Measurements from ENCODE around the gene APOF.
A peak's percentile ranks its signal among the peaks of the same experiment; 100 is the strongest.

The APOF gene

DNA sequence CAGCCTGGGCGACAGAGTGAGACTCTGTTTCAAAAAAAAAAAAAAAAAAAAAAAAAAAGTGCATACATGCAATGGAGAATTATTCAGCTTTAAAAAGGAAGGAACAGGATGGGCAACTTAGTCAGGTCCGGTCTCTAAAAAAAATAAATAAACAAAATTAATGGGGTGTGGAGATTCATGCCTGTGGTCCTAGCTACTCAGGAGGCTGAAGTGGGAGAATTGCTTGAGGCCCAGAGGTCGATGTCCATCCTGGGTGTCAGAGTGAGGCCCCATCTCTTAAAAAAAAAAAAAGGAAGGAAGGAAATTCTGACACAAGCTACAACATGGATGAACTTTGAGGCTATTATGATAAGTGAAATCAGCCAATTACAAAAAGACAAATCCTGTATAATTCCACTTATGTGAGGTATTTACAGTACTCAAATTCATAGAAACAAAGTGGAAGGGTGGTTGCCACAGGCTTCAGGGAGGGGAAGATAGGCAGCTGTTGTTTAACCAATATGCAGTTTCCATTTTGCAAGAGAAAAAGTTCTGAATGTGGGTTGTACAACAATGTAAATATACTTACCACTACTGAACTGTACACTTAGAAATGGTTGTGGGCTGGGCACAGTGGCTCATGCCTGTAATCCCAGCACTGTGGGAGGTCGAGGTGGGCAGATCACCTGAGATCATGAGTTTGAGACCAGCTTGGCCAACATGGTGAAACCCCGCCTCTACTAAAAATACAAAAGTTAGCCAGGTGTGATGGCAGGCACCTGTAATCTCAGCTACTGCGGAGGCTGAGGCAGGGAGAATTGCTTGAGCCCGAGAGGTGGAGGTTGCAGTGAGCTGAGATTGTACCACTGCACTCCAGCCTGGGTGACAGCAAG is 12.3 kb upstream of the APOF start:
- H3K27ac ChIP-seq (ENCODE audit: insufficient read depth, low read length, poor library complexity, severe bottlenecking) = no peak overlapping the region
- H3K4me1 ChIP-seq (ENCODE audit: control insufficient read depth, insufficient read depth, low read length, poor library complexity, severe bottlenecking) = no peaks in the 10 kb centered on the region
- H3K36me3 ChIP-seq (ENCODE audit: control insufficient read depth, insufficient read depth, low read length) = no peaks in the 10 kb centered on the region
- H3K9me3 ChIP-seq (ENCODE audit: control insufficient read depth, low read length) = no peaks in the 10 kb centered on the region
- DNase-seq = no peak
- no peak overlapping the region for H3K4me3 ChIP-seq (ENCODE audit: insufficient read depth, low read depth, low read length, poor library complexity, severe bottlenecking)
- H3K27me3 ChIP-seq (replicated peaks; ENCODE audit: control insufficient read depth, insufficient read depth, low read length, poor library complexity, severe bottlenecking) = no peaks in the 10 kb centered on the region

DNA sequence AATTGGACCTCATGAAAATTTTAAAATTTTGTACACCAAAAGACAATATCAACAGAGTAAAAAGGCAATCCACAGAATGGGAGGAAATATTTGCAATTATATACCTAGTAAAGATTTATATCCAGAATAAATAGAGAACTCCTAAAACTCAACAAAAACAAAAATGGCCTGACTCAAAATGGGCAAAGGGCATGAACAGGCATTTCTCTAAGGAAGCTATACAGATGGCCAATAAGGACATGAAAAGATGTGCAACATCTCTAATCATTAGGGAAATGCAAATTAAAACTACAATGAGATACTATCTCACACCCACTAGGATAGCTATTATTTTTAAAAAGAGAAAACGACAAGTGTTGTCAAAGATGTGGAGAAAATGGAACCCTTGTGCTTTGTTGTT is 10.9 kb upstream of the APOF start:
- no peaks in the 10 kb centered on the region for H3K4me1 ChIP-seq (ENCODE audit: control insufficient read depth, insufficient read depth, low read length, poor library complexity, severe bottlenecking)
- no peak for DNase-seq
- H3K4me3 ChIP-seq (ENCODE audit: insufficient read depth, low read depth, low read length, poor library complexity, severe bottlenecking) = no peak overlapping the region
- H3K9me3 ChIP-seq (ENCODE audit: control insufficient read depth, low read length) = no peaks in the 10 kb centered on the region
- no peaks in the 10 kb centered on the region for H3K27me3 ChIP-seq (replicated peaks; ENCODE audit: control insufficient read depth, insufficient read depth, low read length, poor library complexity, severe bottlenecking)
- H3K36me3 ChIP-seq (ENCODE audit: control insufficient read depth, insufficient read depth, low read length) = no peaks in the 10 kb centered on the region
- H3K27ac ChIP-seq (ENCODE audit: insufficient read depth, low read length, poor library complexity, severe bottlenecking) = no peak overlapping the region

DNA sequence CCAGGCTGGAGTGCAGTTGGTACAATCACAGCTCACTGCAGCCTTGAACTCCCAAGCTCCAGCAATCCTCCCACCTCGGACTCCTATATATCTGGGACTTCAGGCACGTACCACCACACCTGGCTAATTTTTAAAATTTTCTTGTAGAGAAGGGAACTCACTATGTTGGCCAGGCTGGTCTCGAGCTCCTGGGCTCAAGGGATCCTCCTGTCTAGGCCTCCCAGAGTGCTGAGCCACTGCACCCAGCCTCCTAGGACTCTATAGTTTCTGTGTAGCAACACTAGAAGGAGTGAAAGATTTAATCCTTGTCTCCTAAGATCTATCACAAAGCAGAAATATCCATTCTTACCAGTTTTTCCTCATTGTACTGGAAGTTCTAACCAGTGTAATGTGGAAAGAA is 4.3 kb upstream of the APOF start:
- Histone ChIP-seq H3K4me3 (ENCODE audit: insufficient read depth, low read depth, low read length, poor library complexity, severe bottlenecking) (no peak overlapping the region), H3K27me3 (replicated peaks; ENCODE audit: control insufficient read depth, insufficient read depth, low read length, poor library complexity, severe bottlenecking) (no peaks in the 10 kb centered on the region), H3K27ac (ENCODE audit: insufficient read depth, low read length, poor library complexity, severe bottlenecking) (no peak overlapping the region), H3K4me1 (ENCODE audit: control insufficient read depth, insufficient read depth, low read length, poor library complexity, severe bottlenecking) (no peaks in the 10 kb centered on the region), H3K36me3 (ENCODE audit: control insufficient read depth, insufficient read depth, low read length) (no peaks in the 10 kb centered on the region), H3K9me3 (ENCODE audit: control insufficient read depth, low read length) (no peaks in the 10 kb centered on the region)
- no peak for DNase-seq

DNA sequence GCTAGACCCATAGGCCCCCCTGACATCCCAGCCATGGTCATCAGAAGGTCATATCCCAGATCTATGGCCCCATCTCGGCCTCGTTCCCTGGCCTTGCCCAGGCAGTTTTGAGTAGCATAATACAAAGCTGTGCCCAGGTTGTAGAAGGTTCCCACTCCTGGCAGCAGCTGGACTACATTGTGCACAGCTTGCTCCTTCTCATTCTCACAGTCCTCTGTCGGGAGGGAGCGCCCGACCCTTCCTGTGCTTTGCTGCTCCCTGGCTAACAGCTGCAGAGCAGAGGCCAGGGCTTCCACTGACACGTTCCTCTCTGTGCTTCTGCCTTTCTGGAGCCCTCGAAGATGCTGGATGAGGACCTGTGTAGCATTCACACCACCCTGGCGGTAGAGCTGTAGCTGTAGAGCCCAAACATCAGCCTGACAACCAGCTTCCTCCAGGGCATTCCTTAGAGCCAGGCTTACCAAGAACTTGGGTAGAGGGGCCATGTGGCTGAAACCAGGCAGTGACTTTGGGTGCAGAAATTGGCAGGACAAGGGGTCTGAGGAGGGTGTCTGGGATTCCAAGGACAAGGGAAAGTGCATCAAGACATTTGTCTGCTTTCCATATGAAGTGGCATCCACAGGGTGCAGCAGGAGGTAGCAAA is 1.0 kb downstream of the APOF start:
- DNase-seq = no peak
- Histone ChIP-seq H3K27ac (ENCODE audit: insufficient read depth, low read length, poor library complexity, severe bottlenecking) (no peak overlapping the region), H3K4me1 (ENCODE audit: control insufficient read depth, insufficient read depth, low read length, poor library complexity, severe bottlenecking) (peaks cover 12% of the 10 kb centered on the region), H3K4me3 (ENCODE audit: insufficient read depth, low read depth, low read length, poor library complexity, severe bottlenecking) (no peak overlapping the region), H3K36me3 (ENCODE audit: control insufficient read depth, insufficient read depth, low read length) (no peaks in the 10 kb centered on the region), H3K27me3 (replicated peaks; ENCODE audit: control insufficient read depth, insufficient read depth, low read length, poor library complexity, severe bottlenecking) (no peaks in the 10 kb centered on the region), H3K9me3 (ENCODE audit: control insufficient read depth, low read length) (no peaks in the 10 kb centered on the region)

DNA sequence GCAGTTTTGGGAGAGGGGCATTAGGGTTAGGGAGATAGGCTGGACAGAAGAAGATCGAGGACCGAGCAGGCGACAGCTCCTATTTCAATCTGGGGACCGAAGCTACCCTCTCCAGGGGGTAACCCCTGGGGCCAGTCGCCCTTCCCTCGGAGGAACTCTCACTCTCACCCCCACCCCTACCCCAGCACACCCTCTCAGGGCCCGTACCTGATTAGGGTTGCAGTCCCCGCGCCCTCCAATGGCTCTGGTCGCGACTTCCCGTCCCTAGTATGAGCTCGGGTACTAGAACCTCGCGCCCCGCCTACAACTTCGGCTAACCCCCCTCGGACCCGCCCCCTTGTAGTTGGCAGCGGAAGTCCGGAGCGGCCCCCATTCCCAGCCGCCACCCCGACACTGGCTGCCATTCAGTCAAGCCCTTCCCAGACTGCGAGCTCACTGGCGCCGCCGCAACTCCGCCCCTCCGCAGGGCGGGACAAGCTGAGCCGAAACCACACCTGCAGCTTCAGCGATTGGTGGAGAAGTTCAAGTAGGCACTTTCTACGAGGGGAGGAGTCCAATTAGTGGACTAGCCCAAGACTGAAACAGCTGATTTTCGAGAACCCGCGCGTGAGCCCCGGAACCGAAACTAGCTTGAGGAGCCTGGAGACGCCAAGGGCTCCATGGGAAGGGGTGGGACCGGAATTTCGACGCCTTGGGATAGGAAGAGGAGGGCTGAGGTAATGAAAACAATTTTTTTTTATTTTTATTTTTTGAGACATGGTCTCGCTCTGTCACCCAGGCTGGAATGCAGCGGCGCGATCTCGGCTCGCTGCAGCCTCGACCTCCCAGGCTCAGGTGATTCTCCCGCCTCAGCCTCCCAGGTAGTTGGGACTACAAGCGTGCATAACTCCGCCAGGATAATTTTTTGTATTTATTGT is 2.5 kb downstream of the APOF start, which contains the start of gene STAT2:
Gene STAT2 (minus strand): TSS at position 257 of the 917 bp plus-strand sequence. CDS start 3,536 bp downstream, outside the sequence.
- no peaks in the 10 kb centered on the region for H3K9me3 ChIP-seq (ENCODE audit: control insufficient read depth, low read length)
- no peaks in the 10 kb centered on the region for H3K27me3 ChIP-seq (replicated peaks; ENCODE audit: control insufficient read depth, insufficient read depth, low read length, poor library complexity, severe bottlenecking)
- H3K4me3 ChIP-seq (ENCODE audit: insufficient read depth, low read depth, low read length, poor library complexity, severe bottlenecking) = peak within 1 kb of the TSS; percentile 77
- peak; percentile 99 to 100 (median 99) for DNase-seq
- H3K27ac ChIP-seq (ENCODE audit: insufficient read depth, low read length, poor library complexity, severe bottlenecking) = peak within 1 kb of the TSS; percentile 81
- peaks cover 12% of the 10 kb centered on the region for H3K4me1 ChIP-seq (ENCODE audit: control insufficient read depth, insufficient read depth, low read length, poor library complexity, severe bottlenecking)
- H3K36me3 ChIP-seq (ENCODE audit: control insufficient read depth, insufficient read depth, low read length) = peaks cover 13% of the 10 kb centered on the region

DNA sequence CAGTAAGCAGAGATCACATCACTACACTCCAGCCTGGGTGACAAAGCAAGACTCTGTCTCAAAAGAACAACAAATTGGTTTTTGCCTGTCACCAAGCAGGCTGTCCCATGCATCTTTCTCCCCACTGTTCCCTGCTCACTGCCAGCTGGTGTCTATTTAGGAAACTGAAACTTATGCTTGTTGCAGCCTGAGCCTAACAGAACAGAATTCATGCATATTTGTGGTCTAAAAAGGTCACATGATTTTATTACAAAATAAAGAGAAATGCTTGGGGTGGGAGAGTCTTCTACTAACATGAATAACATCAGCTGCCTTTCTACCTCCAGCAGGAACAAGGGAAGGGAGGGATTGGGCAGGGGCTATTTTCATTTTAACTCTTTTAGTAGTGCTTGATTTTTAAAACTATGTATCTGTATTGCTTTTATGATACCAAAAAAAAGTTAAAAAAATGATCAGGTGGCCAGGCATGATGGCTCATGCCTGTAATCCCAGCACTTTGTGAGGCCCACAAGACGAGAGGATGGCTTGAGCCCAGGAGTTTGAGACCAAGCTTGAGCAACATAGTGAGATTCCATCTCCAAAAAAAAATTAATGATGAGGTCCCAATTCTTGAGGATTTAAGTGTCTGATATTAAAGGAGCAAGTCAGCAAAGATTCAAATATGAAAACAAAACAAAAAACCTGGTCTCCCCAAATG is 3.7 kb downstream of the APOF start:
- peak overlapping the region; percentile 77 for H3K4me3 ChIP-seq (ENCODE audit: insufficient read depth, low read depth, low read length, poor library complexity, severe bottlenecking)
- H3K4me1 ChIP-seq (ENCODE audit: control insufficient read depth, insufficient read depth, low read length, poor library complexity, severe bottlenecking) = peaks cover 12% of the 10 kb centered on the region
- peak overlapping the region; percentile 81 for H3K27ac ChIP-seq (ENCODE audit: insufficient read depth, low read length, poor library complexity, severe bottlenecking)
- no peaks in the 10 kb centered on the region for H3K9me3 ChIP-seq (ENCODE audit: control insufficient read depth, low read length)
- no peaks in the 10 kb centered on the region for H3K27me3 ChIP-seq (replicated peaks; ENCODE audit: control insufficient read depth, insufficient read depth, low read length, poor library complexity, severe bottlenecking)
- H3K36me3 ChIP-seq (ENCODE audit: control insufficient read depth, insufficient read depth, low read length) = peaks cover 24% of the 10 kb centered on the region
- no peak for DNase-seq

DNA sequence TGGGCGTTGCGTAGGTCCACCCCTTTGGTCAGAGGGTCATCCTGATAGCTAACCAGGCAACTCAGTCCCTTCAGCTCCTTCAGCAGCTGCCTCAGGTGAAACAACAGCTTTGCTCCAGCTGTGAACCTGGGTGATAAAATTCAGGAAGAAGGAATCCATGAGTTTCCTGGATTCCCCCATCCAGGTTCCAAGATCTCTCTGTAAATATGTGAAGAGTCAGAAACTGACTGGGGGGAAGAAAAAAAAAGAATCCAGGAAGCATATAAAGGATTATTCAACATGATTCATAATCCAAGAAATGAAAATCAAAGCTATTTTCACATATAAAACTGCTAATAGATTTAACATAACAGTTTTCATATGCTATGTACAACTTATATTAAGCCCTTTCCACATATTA is 11.3 kb downstream of the APOF start:
- H3K4me1 ChIP-seq (ENCODE audit: control insufficient read depth, insufficient read depth, low read length, poor library complexity, severe bottlenecking) = no peaks in the 10 kb centered on the region
- no peak for DNase-seq
- peaks cover 81% of the 10 kb centered on the region for H3K36me3 ChIP-seq (ENCODE audit: control insufficient read depth, insufficient read depth, low read length)
- H3K9me3 ChIP-seq (ENCODE audit: control insufficient read depth, low read length) = no peaks in the 10 kb centered on the region
- no peaks in the 10 kb centered on the region for H3K27me3 ChIP-seq (replicated peaks; ENCODE audit: control insufficient read depth, insufficient read depth, low read length, poor library complexity, severe bottlenecking)
- H3K27ac ChIP-seq (ENCODE audit: insufficient read depth, low read length, poor library complexity, severe bottlenecking) = no peak overlapping the region
- H3K4me3 ChIP-seq (ENCODE audit: insufficient read depth, low read depth, low read length, poor library complexity, severe bottlenecking) = no peak overlapping the region

DNA sequence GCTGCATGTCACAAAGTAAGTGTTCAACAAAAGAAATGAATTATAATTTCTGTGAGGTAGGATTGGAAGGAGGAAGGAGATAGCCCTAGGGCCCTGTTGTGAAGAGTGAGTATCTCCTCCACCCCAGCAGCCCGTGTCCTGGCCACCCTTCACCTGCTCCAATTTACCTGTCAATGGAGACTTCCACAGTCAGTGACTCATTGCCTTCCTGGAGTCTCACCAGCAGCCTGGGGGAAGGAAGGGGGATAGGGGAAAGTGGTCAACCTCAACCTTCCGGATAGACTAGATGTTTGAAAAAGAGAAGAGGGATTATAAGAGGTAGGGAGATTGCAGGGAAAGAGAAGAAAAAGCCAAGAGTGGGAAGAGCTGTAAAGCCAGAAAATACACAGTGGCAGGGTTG is 12.0 kb downstream of the APOF start:
- H3K27me3 ChIP-seq (replicated peaks; ENCODE audit: control insufficient read depth, insufficient read depth, low read length, poor library complexity, severe bottlenecking) = no peaks in the 10 kb centered on the region
- no peak overlapping the region for H3K27ac ChIP-seq (ENCODE audit: insufficient read depth, low read length, poor library complexity, severe bottlenecking)
- no peaks in the 10 kb centered on the region for H3K9me3 ChIP-seq (ENCODE audit: control insufficient read depth, low read length)
- DNase-seq = no peak
- peaks cover 81% of the 10 kb centered on the region for H3K36me3 ChIP-seq (ENCODE audit: control insufficient read depth, insufficient read depth, low read length)
- no peaks in the 10 kb centered on the region for H3K4me1 ChIP-seq (ENCODE audit: control insufficient read depth, insufficient read depth, low read length, poor library complexity, severe bottlenecking)
- no peak overlapping the region for H3K4me3 ChIP-seq (ENCODE audit: insufficient read depth, low read depth, low read length, poor library complexity, severe bottlenecking)

DNA sequence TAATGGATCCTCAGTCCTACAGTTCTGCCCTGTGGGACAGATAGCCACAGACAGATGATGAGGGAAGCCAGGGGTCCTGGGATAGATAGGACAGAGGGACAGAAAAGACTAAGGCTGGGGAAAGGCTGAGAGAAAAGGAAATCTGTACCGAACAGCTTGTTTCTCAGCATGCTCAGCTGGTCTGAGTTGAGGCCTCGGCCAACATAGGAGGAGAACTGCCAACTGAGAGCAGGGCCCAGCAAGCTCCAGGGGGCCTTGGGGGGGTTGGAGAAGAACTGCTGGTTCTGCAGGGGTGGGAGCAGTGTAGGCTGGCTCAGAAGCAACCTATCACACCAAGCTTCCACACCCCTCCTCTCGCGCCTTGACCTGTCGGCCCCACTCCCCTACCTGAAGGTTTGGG is 13.9 kb downstream of the APOF start:
- DNase-seq = no peak
- Histone ChIP-seq H3K27ac (ENCODE audit: insufficient read depth, low read length, poor library complexity, severe bottlenecking) (no peak overlapping the region), H3K9me3 (ENCODE audit: control insufficient read depth, low read length) (no peaks in the 10 kb centered on the region), H3K4me3 (ENCODE audit: insufficient read depth, low read depth, low read length, poor library complexity, severe bottlenecking) (no peak overlapping the region), H3K4me1 (ENCODE audit: control insufficient read depth, insufficient read depth, low read length, poor library complexity, severe bottlenecking) (no peaks in the 10 kb centered on the region), H3K36me3 (ENCODE audit: control insufficient read depth, insufficient read depth, low read length) (peaks cover 68% of the 10 kb centered on the region), H3K27me3 (replicated peaks; ENCODE audit: control insufficient read depth, insufficient read depth, low read length, poor library complexity, severe bottlenecking) (no peaks in the 10 kb centered on the region)

All from effector memory CD4-positive, alpha-beta T cell (primary cell).